GM18867 (cell line): ENCODE results near the gene MAPT.

Experiments
- ATAC-seq: cut with Tn5 transposase; IDR thresholded peaks from one replicate; pipeline ENCODE4 v1.9.1; 2021; ENCODE audit warnings: mild to moderate bottlenecking, moderate library complexity; ENCODE audit not compliant: unreplicated experiment

MAPT gene

DNA sequence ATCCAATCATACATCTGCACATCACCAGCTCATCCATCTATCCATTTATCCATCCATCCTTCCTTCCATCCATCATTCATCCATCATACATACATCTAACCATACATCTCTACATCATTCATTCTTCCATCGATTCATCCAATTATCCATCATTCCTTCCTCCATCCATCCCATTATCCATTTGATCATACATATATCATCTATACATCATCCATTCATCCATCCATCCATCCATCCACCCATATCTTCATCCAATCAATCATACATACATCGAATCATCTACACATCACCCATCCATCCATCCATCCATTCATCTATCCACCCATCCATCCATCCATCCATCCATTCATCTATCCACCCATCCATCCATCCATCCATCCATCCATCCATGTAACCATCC, 75.4 kb downstream of the MAPT start:
- no peak for ATAC-seq

DNA sequence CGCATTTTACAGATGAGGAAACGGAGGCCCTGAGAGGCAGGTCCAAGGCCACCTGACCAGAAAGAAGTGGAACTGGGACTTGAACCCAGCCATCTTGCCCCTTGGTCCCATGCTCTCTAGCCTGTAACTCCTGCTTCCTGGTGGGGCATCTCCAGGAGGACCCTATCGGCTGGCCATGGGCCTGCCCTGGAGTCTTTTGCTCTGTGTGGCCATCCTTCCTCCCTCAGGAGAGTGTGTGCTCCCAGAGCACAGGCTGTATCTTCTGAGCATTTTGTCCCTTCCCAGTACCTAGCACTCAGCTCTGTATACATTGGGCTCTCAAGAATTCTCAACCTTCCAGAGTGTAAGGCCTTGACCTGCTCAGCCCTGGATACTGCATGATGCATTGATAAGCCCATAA, 76.3 kb downstream of the MAPT start:
- ATAC-seq, result no peak

DNA sequence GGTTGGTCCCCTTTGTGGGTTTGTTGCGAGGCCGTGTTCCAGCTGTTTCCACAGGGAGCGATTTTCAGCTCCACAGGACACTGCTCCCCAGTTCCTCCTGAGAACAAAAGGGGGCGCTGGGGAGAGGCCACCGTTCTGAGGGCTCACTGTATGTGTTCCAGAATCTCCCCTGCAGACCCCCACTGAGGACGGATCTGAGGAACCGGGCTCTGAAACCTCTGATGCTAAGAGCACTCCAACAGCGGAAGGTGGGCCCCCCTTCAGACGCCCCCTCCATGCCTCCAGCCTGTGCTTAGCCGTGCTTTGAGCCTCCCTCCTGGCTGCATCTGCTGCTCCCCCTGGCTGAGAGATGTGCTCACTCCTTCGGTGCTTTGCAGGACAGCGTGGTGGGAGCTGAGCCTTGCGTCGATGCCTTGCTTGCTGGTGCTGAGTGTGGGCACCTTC, 77.4 kb downstream of the MAPT start:
- no peak for ATAC-seq

DNA sequence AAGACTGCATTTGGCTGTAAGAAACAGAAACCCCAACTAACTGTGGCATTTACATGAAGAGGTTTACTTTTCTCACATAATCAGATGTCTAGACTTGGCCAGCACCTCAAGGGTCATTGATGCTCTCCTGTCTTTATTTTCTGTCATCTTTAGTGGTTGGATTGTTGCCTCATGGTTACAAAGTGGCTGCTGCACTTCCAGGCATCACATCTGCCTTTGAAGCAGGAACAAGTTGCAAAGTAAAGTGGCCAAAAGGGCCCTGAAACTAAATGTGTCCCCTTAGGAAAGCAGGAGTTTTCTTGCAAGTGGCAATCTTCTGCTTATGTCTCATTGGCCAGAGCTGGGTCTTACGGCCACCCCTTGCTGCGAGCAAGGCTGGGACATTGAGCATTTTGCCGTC, 78.2 kb downstream of the MAPT start:
- no peak for ATAC-seq

DNA sequence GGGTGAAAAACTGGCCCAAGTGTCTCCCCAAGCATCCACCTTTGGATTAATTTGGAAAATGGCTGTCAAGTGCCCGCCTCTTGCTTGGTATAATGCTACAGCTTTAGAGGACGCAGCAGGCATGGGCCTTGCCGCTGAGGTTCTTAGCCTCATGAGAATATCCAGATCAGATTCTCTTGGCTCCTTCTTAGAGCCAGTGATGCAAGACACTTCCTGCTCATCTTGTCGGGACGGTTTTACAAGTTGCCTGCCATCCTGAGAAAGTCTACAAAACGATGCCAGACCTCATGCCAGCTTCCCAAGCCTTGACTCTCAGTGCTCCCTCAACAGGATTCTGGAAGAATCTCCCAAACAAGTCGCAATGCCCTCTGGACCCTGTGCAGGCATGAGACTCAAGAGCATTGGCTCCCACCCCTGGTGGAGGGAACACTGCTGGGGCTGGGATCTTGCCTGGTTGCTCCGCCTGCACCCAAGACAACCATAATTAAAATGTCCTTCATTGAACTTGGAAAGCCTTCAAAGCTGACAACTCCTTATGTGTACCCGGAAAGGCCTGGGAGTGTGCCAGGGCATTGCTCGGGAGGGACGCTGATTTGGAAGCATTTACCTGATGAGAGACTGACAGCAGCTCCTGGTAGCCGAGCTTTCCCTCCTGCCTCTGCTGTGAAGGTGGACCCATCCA, 78.9 kb downstream of the MAPT start:
- ATAC-seq, result no peak

DNA sequence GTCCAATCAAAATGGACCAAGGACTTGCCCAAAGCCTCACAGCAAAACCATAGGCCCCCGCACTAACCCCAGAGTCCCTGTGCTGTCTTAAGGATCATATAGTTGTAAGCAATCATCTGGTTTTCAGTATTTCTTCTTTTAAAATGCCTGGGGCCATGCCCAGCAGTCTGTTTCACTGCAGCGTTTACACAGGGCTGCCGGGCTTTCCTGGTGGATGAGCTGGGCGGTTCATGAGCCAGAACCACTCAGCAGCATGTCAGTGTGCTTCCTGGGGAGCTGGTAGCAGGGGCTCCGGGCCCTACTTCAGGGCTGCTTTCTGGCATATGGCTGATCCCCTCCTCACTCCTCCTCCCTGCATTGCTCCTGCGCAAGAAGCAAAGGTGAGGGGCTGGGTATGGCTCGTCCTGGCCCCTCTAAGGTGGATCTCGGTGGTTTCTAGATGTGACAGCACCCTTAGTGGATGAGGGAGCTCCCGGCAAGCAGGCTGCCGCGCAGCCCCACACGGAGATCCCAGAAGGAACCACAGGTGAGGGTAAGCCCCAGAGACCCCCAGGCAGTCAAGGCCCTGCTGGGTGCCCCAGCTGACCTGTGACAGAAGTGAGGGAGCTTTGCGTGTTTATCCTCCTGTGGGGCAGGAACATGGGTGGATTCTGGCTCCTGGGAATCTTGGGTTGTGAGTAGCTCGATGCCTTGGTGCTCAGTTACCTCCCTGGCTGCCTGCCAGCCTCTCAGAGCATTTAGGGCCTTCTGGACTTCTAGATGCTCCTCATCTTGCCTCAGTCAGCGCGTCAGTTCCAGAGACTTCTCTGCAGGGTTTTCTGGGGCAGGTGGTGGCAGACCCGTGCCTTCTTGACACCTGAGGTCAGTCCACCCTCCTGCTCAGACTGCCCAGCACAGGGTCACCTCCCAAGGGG, 79.8 kb downstream of the MAPT start:
- no peak for ATAC-seq

DNA sequence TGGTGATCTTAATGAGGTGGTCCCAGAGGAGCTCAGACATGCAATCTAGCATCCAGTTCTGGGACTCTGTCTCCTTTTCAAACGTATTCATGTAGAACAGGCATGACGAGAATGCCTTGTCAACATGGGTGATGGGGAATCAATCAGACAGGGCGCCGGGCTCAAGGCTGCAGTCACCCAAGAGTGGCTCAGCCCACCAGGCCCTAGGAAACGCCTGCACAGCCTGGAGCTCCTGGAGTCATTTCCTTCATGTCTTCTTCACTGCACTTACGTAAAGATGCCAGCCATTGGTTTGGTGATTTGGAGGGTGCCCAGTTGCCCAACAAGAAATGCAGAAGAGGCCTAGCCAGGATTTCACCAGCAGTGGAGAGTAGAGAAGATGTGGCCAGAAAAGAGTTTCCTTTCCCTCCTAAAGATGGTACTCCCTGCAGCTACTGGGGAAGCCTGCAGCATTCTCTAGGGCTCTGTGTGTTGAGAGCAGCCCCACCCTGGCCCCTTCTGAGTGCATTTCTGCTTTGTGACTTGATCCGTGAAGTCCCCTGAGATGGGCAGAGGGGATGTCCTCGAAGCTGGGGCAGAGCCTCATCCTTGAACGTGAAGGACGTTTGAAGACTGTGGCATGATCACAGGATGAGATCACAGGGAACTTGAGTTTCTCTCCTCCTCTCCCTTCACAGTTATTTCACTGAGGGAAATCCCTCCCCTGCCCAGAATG, 80.7 kb downstream of the MAPT start:
- ATAC-seq, result no peak

DNA sequence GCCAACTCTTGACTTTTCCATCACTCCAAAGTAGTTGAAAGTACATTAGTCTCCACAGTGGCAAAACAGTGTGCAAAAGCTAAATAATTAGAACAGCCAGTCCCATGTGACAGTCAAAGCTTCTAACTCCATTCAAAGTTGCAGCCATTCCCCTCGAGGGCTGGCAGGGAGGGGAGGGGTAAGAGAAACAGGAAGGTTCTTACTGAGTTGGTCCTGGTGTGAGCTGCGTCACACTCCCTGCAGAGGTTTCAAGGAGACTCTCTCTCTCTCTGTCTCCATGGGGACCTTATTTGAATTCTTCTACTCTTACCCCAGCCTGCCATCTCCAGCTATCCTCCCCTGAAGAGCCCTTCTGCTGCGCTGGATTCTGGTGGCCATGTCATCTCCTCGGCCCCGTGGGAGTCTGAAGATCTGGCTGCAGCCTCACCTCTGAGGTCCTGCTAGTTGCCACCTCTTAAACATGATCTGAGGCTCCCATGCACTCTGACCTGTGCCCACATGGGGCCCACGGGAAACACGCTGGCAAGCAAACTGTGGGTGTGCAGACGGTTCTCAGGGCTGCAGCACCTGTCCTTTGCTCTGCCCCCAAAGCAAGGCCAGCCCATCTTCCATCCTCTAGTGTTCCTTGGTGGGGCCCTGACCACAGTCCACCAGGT, 81.4 kb downstream of the MAPT start:
- no peak for ATAC-seq

DNA sequence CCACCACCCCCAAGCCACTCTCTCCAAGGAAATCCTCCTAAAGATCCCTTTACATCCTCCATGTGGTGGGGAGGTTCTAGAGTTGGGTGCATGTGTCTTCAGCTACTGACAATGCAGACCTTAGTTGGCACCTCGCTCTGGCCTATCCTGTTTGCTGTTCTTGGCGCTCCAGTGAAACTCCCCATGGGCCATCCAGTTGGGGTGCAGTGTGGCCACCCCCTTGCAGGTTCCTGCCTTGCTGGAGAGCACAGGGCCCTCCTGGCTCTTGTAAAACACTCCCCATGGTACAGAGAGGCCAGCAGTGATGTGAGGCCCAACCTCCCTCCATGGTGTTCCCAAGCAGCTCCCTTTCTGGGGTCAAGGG, 82.0 kb downstream of the MAPT start:
- no peak for ATAC-seq

DNA sequence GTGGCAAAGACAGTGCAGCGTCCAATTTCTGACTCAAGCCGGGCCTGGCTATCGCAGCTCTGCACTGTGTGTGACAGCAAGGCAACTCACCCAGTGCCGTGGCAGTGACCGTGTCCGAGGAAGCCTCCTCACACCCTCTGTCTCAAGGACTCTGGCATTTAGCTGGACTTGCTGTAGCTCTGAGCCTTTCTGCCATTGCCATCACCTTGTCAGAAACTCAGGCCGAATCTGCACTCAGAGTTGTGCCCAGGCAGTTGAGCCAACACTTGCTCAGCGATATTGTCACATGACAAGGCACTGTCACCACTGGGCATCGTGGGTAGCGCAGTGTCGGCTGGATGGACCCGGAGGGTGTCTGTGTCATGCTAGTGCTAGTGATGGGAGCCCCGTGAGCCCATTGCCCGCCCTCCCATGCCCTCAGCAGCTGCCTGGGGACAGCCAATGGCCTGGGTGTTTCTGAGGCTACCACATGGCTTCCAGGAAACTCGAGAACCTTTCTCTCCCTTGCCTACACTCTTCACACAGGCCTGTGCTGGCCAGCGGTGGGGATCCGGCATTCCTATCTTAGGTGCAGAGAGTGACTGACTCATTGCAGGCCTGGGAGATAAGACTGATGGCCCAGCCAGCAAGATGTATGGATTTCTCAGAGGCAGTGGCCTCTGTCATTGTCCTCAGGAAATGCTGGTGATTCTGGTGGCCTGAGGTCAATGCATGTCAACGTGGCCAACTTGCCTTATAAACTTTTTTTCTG, 82.6 kb downstream of the MAPT start:
- no peak for ATAC-seq

DNA sequence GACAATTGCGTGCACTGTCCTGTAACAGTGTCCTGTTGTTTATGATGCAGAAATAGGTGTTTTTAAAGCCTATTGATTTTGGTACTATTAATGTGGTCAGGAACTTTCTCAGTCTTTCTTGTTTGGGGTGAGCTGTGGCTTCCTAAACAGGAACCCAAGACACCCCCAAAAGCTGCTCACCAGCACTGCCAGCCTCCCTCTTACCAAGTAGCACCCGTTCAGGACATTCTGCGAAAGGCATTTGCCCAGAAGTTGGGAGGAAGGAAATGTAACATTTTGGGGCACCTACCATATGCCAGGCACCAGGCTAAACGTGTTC, 83.1 kb downstream of the MAPT start:
- no peak for ATAC-seq

DNA sequence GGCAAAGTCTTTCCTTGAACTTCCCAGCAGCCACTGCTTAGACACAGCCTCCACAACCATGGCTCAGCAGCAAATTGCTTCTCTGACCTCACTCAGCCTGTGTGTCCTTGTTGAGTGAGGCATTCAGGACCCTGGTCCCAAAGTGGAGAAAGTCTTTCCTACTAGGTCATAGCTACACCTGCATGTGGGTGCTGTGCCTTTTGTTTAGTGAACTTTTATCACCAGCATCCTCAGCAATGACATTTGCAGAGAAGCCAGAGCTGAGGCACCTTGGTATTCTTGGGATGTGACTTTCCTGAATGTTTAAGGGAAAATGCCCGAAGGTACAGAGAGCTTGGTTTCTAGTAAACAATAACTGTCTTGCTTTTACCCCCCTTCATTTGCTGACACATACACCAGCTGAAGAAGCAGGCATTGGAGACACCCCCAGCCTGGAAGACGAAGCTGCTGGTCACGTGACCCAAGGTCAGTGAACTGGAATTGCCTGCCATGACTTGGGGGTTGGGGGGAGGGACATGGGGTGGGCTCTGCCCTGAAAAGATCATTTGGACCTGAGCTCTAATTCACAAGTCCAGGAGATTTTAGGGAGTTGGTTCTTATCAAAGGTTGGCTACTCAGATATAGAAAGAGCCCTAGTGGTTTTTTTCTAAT, 83.7 kb downstream of the MAPT start:
- ATAC-seq, result no peak

DNA sequence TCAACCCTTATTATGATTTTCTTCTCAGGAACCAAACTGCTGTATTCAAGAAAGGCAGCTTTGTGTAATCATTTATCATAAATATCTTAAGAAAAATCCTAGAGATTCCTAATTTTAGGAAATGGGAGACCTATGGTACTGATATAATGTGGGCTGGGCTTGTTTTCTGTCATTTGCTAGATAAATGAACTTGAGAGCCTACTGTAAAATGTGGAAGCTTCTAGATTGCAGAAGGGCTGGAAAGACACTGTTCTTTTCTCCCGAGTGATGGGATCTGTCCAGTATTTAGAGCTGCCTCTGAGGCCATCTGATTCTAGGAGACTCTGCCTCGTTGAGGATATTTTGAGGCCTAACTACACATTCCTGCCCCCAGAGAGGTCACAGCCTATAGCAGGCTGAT, 84.8 kb downstream of the MAPT start:
- no peak for ATAC-seq

DNA sequence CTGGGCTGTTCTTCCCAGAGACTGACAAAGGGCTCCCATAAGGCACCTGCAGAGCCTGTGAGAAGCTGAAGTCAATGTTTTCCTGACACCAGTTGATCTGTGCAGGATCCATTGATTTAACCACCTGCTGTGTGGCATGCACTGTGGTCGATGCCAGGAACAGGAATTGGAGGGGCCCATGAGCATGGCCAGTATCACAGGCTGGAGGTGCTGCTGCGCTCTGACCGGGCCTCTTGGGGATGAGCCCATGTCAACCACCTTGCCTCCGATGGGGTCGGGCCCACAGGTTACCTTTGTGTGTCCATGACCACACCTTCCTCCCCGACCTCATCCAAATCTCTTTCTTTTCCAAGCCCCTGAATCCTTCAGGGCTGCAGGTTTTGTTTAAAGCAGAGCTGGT, 86.5 kb downstream of the MAPT start:
- no peak for ATAC-seq

DNA sequence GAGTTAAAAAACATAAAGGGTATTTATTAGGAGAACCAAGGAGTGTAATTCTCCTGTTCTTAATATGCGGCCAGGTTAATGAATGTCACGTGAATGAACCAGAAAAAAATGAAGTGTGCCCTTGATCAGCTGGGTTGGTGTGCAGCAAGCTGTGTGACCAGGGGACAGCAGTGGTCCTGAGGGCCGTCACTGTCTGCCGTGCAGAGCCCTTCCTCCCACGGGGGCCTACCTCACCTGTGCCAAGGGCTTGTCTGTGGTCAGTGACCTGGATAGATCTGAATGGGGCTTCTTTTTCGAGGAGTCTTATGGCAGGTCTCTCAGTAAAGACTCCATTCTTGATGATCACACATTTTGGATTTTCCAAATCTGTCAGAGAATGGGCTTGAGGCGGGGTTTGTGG, 87.0 kb downstream of the MAPT start:
- no peak for ATAC-seq

DNA sequence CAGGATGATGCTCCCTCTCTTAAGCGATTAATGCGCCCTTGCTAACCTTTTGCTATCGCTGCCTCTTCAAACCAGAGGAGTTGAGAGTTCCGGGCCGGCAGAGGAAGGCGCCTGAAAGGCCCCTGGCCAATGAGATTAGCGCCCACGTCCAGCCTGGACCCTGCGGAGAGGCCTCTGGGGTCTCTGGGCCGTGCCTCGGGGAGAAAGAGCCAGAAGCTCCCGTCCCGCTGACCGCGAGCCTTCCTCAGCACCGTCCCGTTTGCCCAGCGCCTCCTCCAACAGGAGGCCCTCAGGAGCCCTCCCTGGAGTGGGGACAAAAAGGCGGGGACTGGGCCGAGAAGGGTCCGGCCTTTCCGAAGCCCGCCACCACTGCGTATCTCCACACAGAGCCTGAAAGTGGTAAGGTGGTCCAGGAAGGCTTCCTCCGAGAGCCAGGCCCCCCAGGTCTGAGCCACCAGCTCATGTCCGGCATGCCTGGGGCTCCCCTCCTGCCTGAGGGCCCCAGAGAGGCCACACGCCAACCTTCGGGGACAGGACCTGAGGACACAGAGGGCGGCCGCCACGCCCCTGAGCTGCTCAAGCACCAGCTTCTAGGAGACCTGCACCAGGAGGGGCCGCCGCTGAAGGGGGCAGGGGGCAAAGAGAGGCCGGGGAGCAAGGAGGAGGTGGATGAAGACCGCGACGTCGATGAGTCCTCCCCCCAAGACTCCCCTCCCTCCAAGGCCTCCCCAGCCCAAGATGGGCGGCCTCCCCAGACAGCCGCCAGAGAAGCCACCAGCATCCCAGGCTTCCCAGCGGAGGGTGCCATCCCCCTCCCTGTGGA, 88.6 kb downstream of the MAPT start:
- no peak for ATAC-seq

DNA sequence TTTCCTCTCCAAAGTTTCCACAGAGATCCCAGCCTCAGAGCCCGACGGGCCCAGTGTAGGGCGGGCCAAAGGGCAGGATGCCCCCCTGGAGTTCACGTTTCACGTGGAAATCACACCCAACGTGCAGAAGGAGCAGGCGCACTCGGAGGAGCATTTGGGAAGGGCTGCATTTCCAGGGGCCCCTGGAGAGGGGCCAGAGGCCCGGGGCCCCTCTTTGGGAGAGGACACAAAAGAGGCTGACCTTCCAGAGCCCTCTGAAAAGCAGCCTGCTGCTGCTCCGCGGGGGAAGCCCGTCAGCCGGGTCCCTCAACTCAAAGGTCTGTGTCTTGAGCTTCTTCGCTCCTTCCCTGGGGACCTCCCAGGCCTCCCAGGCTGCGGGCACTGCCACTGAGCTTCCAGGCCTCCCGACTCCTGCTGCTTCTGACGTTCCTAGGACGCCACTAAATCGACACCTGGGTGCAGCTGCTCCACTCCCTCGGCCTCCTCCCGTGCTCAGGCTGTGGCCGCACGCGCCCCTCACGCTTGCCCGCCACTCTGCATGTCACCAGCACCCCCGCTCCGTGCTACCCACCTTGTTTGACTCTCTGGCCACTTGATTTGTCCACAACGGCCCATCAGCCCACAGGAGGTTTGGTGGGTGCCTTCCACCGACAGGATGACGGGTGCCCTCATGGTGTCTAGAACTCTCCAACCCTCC, 89.4 kb downstream of the MAPT start:
- ATAC-seq, result no peak

DNA sequence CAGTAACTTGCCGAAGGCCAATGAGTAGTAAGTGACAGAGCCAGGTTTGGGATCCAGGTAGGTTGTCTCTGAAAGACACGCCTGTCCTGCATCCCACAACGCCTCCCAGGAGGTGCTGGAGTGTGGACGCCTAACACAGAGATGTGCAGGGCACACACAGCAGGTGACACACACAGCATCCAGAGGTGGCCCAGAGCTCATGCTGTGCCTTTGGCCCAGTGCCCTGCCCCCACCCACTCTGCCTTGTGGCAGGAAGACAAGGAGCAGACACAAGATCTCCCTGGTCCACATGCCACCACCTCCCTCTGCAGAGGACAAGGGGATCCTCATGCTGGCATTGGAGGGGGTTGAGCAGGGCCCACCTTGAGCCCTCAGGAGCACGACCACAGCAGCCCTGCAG, 90.0 kb downstream of the MAPT start:
- no peak for ATAC-seq

DNA sequence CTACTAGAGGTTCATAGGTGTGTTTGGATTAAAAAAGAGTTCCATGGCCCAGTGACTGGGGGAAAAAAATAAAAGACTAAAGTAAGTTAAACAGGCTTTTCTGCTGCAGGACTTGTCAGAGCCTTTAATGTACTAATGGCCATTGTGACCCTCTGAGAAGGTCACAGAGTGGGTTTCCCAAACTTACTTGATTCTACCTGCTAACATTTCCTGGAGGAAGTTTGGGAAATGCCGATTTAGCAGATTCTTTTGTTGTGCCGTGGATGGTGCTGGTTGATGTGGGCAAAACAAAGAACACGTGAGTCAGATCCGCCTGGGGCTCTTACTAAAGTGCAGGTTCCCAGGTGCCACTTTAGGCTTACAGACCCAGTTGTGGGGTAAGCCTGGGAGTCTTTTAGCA, 91.1 kb downstream of the MAPT start:
- ATAC-seq, result no peak
